Measurements from ENCODE around the gene PSMD2. TPM values are rescaled to one million over a fixed set of nuclear protein-coding genes. Genes with fewer than 3 reads are reported as not detected.
A peak's percentile ranks its signal among the peaks of the same experiment; 100 is the strongest.

PSMD2 gene
- total RNA-seq, 1 donor = 364 TPM

DNA sequence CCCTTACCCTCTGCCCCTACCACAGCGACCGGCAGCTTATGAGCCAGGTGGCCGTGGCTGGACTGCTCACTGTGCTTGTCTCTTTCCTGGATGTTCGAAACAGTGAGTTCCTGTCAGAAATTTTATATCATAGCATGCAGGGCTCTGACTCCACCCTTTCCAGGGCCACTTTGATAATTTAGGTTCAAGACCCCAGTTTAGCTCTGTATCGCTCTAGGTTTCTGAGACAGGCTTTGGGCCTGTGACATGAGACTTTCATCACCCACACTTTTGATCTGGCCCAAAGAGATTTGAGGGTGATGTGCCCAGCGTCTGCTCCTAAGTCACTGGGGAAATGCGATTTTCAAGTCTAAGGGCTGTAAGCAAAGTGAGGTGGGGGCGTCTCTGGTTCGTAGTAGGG lies 8.9 kb downstream of the PSMD2 start:
- TF ChIP-seq, protein P1, sequence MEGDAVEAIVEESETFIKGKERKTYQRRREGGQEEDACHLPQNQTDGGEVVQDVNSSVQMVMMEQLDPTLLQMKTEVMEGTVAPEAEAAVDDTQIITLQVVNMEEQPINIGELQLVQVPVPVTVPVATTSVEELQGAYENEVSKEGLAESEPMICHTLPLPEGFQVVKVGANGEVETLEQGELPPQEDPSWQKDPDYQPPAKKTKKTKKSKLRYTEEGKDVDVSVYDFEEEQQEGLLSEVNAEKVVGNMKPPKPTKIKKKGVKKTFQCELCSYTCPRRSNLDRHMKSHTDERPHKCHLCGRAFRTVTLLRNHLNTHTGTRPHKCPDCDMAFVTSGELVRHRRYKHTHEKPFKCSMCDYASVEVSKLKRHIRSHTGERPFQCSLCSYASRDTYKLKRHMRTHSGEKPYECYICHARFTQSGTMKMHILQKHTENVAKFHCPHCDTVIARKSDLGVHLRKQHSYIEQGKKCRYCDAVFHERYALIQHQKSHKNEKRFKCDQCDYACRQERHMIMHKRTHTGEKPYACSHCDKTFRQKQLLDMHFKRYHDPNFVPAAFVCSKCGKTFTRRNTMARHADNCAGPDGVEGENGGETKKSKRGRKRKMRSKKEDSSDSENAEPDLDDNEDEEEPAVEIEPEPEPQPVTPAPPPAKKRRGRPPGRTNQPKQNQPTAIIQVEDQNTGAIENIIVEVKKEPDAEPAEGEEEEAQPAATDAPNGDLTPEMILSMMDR (IDR thresholded peaks at IDR 0.05; ENCODE audit: insufficient read depth, low read depth, low read length) = no peak
- no peak overlapping the region for H3K4me3 ChIP-seq (ENCODE audit: low read depth, low read length)
- DNase-seq (ENCODE audit: low read depth) = no peak

DNA sequence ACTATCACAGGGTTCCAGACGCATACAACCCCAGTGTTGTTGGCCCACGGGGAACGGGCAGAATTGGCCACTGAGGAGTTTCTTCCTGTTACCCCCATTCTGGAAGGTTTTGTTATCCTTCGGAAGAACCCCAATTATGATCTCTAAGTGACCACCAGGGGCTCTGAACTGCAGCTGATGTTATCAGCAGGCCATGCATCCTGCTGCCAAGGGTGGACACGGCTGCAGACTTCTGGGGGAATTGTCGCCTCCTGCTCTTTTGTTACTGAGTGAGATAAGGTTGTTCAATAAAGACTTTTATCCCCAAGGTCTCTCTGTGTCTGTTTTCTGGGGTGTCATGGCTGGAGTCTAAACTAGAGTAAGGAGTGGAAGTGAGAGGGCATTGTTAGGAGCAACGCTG lies 9.7 kb downstream of the PSMD2 start:
- no peak overlapping the region for H3K4me3 ChIP-seq (ENCODE audit: low read depth, low read length)

DNA sequence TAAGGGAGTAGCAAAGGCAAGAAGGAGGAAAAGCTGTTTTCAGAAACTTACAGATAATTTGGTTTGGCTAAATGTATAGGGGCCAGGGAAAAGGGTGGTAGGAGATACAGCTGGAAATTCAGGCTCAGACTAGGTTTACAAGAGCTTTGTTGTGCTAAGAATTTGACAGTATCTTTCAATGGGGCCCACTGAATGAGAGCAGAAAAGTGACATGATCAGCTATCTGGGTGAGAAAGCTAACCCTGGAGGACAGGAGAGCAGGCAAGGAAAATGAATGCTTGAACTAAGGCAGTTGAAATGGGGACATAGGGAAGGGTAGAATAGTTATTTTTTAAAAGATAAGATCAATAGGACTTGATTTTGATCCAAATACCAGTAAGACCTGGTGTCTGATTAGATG lies 12.6 kb downstream of the PSMD2 start:
- H3K4me3 ChIP-seq (ENCODE audit: low read depth, low read length) = no peak overlapping the region
- DNase-seq (ENCODE audit: low read depth) = no peak
- TF ChIP-seq, protein P1 (IDR thresholded peaks at IDR 0.05; ENCODE audit: insufficient read depth, low read depth, low read length) = no peak

More for the DNA sequence above, 9.7 kb downstream of the PSMD2 start:
- DNase-seq (ENCODE audit: low read depth) = no peak
- TF ChIP-seq, protein P1 (IDR thresholded peaks at IDR 0.05; ENCODE audit: insufficient read depth, low read depth, low read length) = peak; percentile 8

DNA sequence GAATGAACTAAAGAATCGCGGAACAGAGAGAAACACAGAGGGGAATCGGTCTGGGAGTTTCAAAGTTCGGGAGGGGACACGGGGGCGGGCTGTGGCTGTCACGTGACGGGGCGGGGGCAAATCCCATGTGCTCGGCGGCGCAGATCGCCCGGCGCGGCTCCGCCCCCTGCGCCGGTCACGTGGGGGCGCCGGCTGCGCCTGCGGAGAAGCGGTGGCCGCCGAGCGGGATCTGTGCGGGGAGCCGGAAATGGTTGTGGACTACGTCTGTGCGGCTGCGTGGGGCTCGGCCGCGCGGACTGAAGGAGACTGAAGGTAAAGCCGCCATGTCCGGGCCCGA lies 15.3 kb downstream of the PSMD2 start, which contains the start of gene EIF4G1:
Gene EIF4G1 (plus strand): TSS at position 244 of the 337 bp plus-strand sequence. CDS start 1,191 bp downstream, outside the sequence.
- TF ChIP-seq, protein P1 (IDR thresholded peaks at IDR 0.05; ENCODE audit: insufficient read depth, low read depth, low read length) = no peak
- DNase-seq (ENCODE audit: low read depth) = peak; percentile 95
- peak within 1 kb of the TSS; percentile 95 for H3K4me3 ChIP-seq (ENCODE audit: low read depth, low read length)

DNA sequence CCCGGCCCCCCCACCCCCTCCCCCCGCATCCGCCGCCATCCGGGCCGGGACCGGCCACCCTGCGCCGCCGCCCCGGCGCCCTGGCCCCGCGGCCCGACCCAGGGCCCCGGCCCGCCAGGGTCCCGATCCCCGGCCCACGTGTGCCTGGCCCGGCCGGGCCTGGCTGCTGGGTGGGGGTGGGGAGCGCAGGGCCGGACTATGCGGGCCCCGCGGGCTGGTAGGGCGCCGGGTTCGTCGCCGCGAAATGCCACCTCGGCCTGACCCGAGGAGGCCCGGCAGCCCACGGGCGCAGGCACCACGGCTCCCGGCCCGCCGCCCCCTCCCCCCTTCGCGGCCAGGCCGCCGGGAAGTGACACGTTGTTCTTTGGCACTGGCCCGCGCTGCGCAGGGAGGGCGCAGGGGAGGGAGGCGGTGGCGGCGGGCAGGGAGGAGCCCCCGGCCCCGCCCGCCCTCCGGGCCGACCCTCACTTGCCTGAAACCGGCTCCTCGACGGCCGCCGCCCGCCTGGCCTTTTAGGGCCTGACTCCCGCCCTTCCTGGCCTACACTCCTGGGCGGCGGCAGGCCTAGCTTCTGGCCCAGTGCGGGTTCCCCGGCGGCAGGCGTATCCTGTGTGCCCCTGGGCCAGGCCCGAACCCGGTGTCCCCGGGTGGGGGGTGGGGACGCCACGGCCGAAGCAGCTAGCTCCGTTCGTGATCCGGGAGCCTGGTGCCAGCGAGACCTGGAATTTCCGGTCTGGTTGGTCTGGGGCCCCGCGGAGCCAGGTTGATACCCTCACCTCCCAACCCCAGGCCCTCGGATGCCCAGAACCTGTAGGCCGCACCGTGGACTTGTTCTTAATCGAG lies 15.9 kb downstream of the PSMD2 start:
- TF ChIP-seq, protein P1 (IDR thresholded peaks at IDR 0.05; ENCODE audit: insufficient read depth, low read depth, low read length) = no peak
- peak; percentile 83 for DNase-seq (ENCODE audit: low read depth)
- H3K4me3 ChIP-seq (ENCODE audit: low read depth, low read length) = peak overlapping the region; percentile 95

DNA sequence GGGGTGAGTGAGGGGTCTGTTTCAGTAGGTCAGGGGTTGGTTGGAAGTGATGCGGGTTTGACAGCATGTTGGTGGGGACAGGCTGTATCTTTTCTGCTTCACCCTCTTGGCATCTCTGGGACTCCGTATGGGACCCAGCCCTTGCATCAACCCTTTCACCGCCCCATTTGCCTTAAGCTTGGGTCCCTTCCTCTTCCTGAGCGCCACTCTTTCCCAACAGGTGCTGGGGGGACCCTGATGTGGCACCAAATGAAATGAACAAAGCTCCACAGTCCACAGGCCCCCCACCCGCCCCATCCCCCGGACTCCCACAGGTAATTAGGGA lies 16.5 kb downstream of the PSMD2 start:
- TF ChIP-seq, protein P1 (IDR thresholded peaks at IDR 0.05; ENCODE audit: insufficient read depth, low read depth, low read length) = no peak
- peak overlapping the region; percentile 95 for H3K4me3 ChIP-seq (ENCODE audit: low read depth, low read length)
- DNase-seq (ENCODE audit: low read depth) = no peak

Data from fibroblast of villous mesenchyme (primary cell).